HEK293T (cell line): ENCODE data around the gene RIOK3.

Source experiments
- ELF4 ChIP-seq: fragments of 450-650 bp; IDR thresholded peaks from 2 replicates; pipeline ENCODE4 v1.6.1; 2017; ENCODE audit warnings: antibody characterized with exemption
- FOXK2 ChIP-seq: fragments of 450-650 bp; IDR thresholded peaks from 2 replicates; pipeline ENCODE4 v1.6.1; 2016; ENCODE audit warnings: mild to moderate bottlenecking
- FOXM1 ChIP-seq: fragments of 450-650 bp; IDR thresholded peaks from 2 replicates; pipeline ENCODE4 v1.6.1; 2017; ENCODE audit warnings: mild to moderate bottlenecking, borderline replicate concordance
- NFRKB ChIP-seq: fragments of 450-650 bp; IDR thresholded peaks from 2 replicates; pipeline ENCODE4 v1.6.1; 2016; ENCODE audit warnings: mild to moderate bottlenecking, moderate library complexity
- SUZ12 ChIP-seq: fragments of 450-650 bp; IDR thresholded peaks from 2 replicates; pipeline ENCODE4 v1.6.1; 2016; ENCODE audit warnings: mild to moderate bottlenecking
- TF ChIP-seq, protein P1 (sequence below): fragments of 450-650 bp; IDR thresholded peaks from 2 replicates; pipeline ENCODE4 v1.6.1; 2016

DNA sequence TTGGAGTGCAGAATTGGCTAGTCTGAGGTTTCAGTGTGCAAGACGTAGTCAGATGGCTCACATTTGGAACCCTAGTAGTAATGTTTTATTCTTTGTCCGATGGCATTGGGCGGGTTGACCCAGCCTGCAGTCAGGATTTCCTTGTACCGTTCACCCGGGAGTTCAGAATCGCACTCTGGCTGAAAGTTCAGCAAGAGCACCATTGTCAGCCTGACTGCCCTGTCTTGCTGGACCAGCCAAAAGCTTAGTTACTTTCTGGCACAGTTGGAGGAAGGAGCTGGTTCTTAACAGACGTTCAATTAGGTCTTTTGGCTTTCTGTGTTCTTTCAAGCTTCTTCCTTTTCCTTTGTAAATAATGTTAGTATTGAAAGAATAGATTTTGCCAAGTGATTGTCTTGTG is 68.8 kb downstream of the RIOK3 start:
- TF ChIP-seq, protein P1, sequence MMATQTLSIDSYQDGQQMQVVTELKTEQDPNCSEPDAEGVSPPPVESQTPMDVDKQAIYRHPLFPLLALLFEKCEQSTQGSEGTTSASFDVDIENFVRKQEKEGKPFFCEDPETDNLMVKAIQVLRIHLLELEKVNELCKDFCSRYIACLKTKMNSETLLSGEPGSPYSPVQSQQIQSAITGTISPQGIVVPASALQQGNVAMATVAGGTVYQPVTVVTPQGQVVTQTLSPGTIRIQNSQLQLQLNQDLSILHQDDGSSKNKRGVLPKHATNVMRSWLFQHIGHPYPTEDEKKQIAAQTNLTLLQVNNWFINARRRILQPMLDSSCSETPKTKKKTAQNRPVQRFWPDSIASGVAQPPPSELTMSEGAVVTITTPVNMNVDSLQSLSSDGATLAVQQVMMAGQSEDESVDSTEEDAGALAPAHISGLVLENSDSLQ: no peak
- no peak for TF ChIP-seq FOXM1
- TF ChIP-seq SUZ12: no peak
- TF ChIP-seq ELF4: no peak
- no peak for TF ChIP-seq FOXK2
- TF ChIP-seq NFRKB: no peak
